Fibroblast of lung (primary cell): ENCODE measurements around the gene APBB1IP. TPM values are rescaled to one million over a fixed set of nuclear protein-coding genes. Genes with fewer than 3 reads are reported as not detected.

Source experiments
- DNase-seq, 2 donors: peaks; one replicate each; pipeline versions ENCODE4 v3.0.0 to v3.0.0-alpha.2; 2010; ENCODE audit warnings: low read depth in 2 of 2
- H2AFZ ChIP-seq: 2 replicates; pipeline ENCODE4 v1.5.1; 2012; ENCODE audit warnings: low read length, control low read depth, inconsistent platforms
- H3K27ac ChIP-seq: 2 replicates; pipeline ENCODE4 v1.5.1; 2011; ENCODE audit warnings: low read length, control low read depth; ENCODE audit not compliant: insufficient read depth
- H3K27me3 ChIP-seq: 2 replicates; pipeline ENCODE4 v1.5.1; 2011; ENCODE audit warnings: mild to moderate bottlenecking, low read length; ENCODE audit not compliant: control insufficient read depth, insufficient read depth
- H3K36me3 ChIP-seq: 2 replicates; pipeline ENCODE4 v1.5.1; 2011; ENCODE audit warnings: low read length; ENCODE audit not compliant: control insufficient read depth, insufficient read depth
- H3K4me1 ChIP-seq: 2 replicates; pipeline ENCODE4 v1.5.1; 2011; ENCODE audit warnings: low read length; ENCODE audit not compliant: control insufficient read depth, insufficient read depth; ENCODE audit errors: extremely low read depth
- H3K4me2 ChIP-seq: 2 replicates; pipeline ENCODE4 v1.5.1; 2011; ENCODE audit warnings: low read length, control low read depth; ENCODE audit not compliant: insufficient read depth; ENCODE audit errors: extremely low read depth
- H3K4me3 ChIP-seq, 4 experiments: fragments of 200-600 bp in 1 of 4; sonication (generic) in 1 of 4; replicated peaks in 1 of 4; 2 replicates each; pipeline ENCODE4 v1.5.1; 2011 to 2016; ENCODE audit warnings: low read length in 4 of 4, low read depth in 3 of 4, mild to moderate bottlenecking in 3 of 4, control low read depth in 2 of 4, inconsistent platforms in 1 of 4, mixed read lengths in 1 of 4; ENCODE audit not compliant: insufficient read depth in 1 of 4; ENCODE audit errors: control extremely low read depth in 1 of 4
- H3K79me2 ChIP-seq: 2 replicates; pipeline ENCODE4 v1.5.1; 2012; ENCODE audit warnings: mild to moderate bottlenecking, low read length, inconsistent platforms; ENCODE audit not compliant: control insufficient read depth, insufficient read depth
- H3K9ac ChIP-seq: 2 replicates; pipeline ENCODE4 v1.5.1; 2011; ENCODE audit warnings: mild to moderate bottlenecking, low read length, control low read depth; ENCODE audit not compliant: insufficient read depth
- H3K9me3 ChIP-seq: 2 replicates; pipeline ENCODE4 v1.5.1; 2012; ENCODE audit warnings: low read depth, low read length; ENCODE audit not compliant: control insufficient read depth, insufficient read depth
- H4K20me1 ChIP-seq: 2 replicates; pipeline ENCODE4 v1.5.1; 2011; ENCODE audit warnings: low read length; ENCODE audit not compliant: control insufficient read depth, insufficient read depth; ENCODE audit errors: extremely low read depth
- CTCF ChIP-seq, 2 donors: IDR thresholded peaks in 1 of 2; conservative IDR thresholded peaks in 1 of 2; 1 replicate in 1 of 2; 2 replicates in 1 of 2; pipeline ENCODE4 v1.5.1; 2011 to 2012; ENCODE audit warnings: low read length in 2 of 2, control low read depth in 1 of 2, inconsistent platforms in 1 of 2, low read depth in 1 of 2, mild to moderate bottlenecking in 1 of 2
- EZH2 ChIP-seq: IDR thresholded peaks from 2 replicates; pipeline ENCODE4 v1.5.1; 2012; ENCODE audit warnings: low read length, control low read depth, mild to moderate bottlenecking; ENCODE audit errors: missing control alignments
- polyA plus RNA-seq, 2 donors: library from polyadenylated mRNA; depleted of rRNA in 1 of 2; stranded (reverse) in 1 of 2; unstranded in 1 of 2; fragments of >200 nt; gene quantifications; 2 replicates each; pipeline ENCODE4 v1.2.1, GENCODE V29; 2011 to 2012; ENCODE audit warnings: missing spikeins in 1 of 2
- total RNA-seq: library from RNA; depleted of rRNA; stranded (reverse); fragments of >200 nt; gene quantifications from 2 replicates; pipeline ENCODE4 v1.2.1, GENCODE V29; 2014

APBB1IP gene
- total and polyA plus RNA-seq, 2 donors (not counting 1 experiment from before 2014, with no cell fraction given) = 1.5 TPM

GRCh38 chr10:26478061-26478460 lies 39.9 kb downstream of the APBB1IP start:
- Histone ChIP-seq H3K4me3 (no peak overlapping the region), H2AFZ (no peak overlapping the region), H3K4me1 (no peaks in the 10 kb centered on the region), H3K9me3 (no peaks in the 10 kb centered on the region), H3K27ac (no peak overlapping the region), H4K20me1 (no peaks in the 10 kb centered on the region), H3K27me3 (no peaks in the 10 kb centered on the region), H3K4me2 (no peak overlapping the region), H3K9ac (no peak overlapping the region), H3K79me2 (no peaks in the 10 kb centered on the region), H3K36me3 (no peaks in the 10 kb centered on the region)
- no peak for TF ChIP-seq EZH2
- TF ChIP-seq CTCF (conservative IDR thresholded peaks at IDR 0.05 in 1 of 2, IDR thresholded peaks at IDR 0.05 in 1 of 2; ENCODE audit: low read depth in 1 of 2, low read length in 2 of 2) = no peak
- no peak for DNase-seq

- Histone ChIP-seq H3K36me3 (no peaks in the 10 kb centered on the region), H4K20me1 (no peaks in the 10 kb centered on the region), H3K27ac (no peak overlapping the region), H3K27me3 (no peaks in the 10 kb centered on the region), H3K4me1 (no peaks in the 10 kb centered on the region), H3K4me3 (no peak overlapping the region), H3K79me2 (no peaks in the 10 kb centered on the region), H3K9me3 (no peaks in the 10 kb centered on the region), H3K4me2 (no peak overlapping the region), H2AFZ (no peak overlapping the region), H3K9ac (no peak overlapping the region)
- TF ChIP-seq EZH2 (no peak), CTCF (conservative IDR thresholded peaks at IDR 0.05 in 1 of 2, IDR thresholded peaks at IDR 0.05 in 1 of 2; ENCODE audit: low read depth in 1 of 2, low read length in 2 of 2) (no peak)
- no peak for DNase-seq
Measured at GRCh38 chr10:26479766-26480492, 41.8 kb downstream of the APBB1IP start.

GRCh38 chr10:26481315-26481692 lies 43.2 kb downstream of the APBB1IP start:
- no peaks in the 10 kb centered on the region for H3K27me3 ChIP-seq
- TF ChIP-seq CTCF (conservative IDR thresholded peaks at IDR 0.05 in 1 of 2, IDR thresholded peaks at IDR 0.05 in 1 of 2; ENCODE audit: low read depth in 1 of 2, low read length in 2 of 2) (no peak), EZH2 (no peak)
- no peak for DNase-seq
- H3K9ac ChIP-seq = no peak overlapping the region
- H3K36me3 ChIP-seq = no peaks in the 10 kb centered on the region
- H3K4me1 ChIP-seq = peaks cover 3% of the 10 kb centered on the region
- H3K4me2 ChIP-seq = no peak overlapping the region
- no peak overlapping the region for H3K27ac ChIP-seq
- H4K20me1 ChIP-seq = no peaks in the 10 kb centered on the region
- no peaks in the 10 kb centered on the region for H3K9me3 ChIP-seq
- H2AFZ ChIP-seq = no peak overlapping the region
- no peak overlapping the region for H3K4me3 ChIP-seq
- H3K79me2 ChIP-seq = no peaks in the 10 kb centered on the region
